Panc1 (cell line): ENCODE data around the gene CYB5D1. TPM values are rescaled to one million over a fixed set of nuclear protein-coding genes. Genes with fewer than 3 reads are reported as not detected.

Experiments
- ATAC-seq: fragments of 200-7000 bp; cut with Tn5 transposase; 2 replicates; pipeline ENCODE4 v1.9.1; 2020; ENCODE audit warnings: mild to moderate bottlenecking, moderate library complexity
- BruUV-seq: library from RNA; stranded (reverse); fragments of 400-500 nt; replicated peaks from 2 replicates; lab custom pipeline; 2021; lab: Mats Ljungman, UMichigan
- CTCF ChIA-PET: fragments of 300-600 bp; sonication (Branson Sonifier 250); formaldehyde crosslinking; loops from one replicate; lab custom pipeline; 2022; ENCODE audit warnings: antibody characterized with exemption; lab: Charles Lee
- POLR2A ChIA-PET: fragments of 300-600 bp; sonication (Branson Sonifier 250); formaldehyde crosslinking; loops from one replicate; lab custom pipeline; 2022; ENCODE audit warnings: antibody characterized with exemption; lab: Charles Lee
- DNase-seq: peaks from one replicate; pipeline ENCODE4 v3.0.0-alpha.2; 2010; ENCODE audit warnings: low read depth, low spot score
- H3K27ac ChIP-seq: 2 replicates; pipeline ENCODE4 v1.5.1; 2011; ENCODE audit warnings: mild to moderate bottlenecking, low read length, inconsistent platforms
- H3K27me3 ChIP-seq: fragments of 200-500 bp; sonication (Bioruptor generic); 2 replicates; pipeline ENCODE4 v1.6.0; 2014; ENCODE audit warnings: low read length, inconsistent platforms; ENCODE audit not compliant: control insufficient read depth, insufficient read depth
- H3K36me3 ChIP-seq: fragments of 200-500 bp; sonication (Bioruptor generic); 2 replicates; pipeline ENCODE4 v1.5.1; 2014; ENCODE audit warnings: inconsistent platforms, mild to moderate bottlenecking, low read length, moderate library complexity; ENCODE audit not compliant: control insufficient read depth, insufficient read depth
- H3K4me1 ChIP-seq: 2 replicates; pipeline ENCODE4 v1.5.1; 2011; ENCODE audit warnings: inconsistent platforms, mild to moderate bottlenecking, low read length, moderate library complexity; ENCODE audit not compliant: control insufficient read depth, insufficient read depth
- H3K4me3 ChIP-seq, 2 experiments: 2 replicates each; pipeline ENCODE4 v1.5.1; 2011 to 2012; ENCODE audit warnings: low read depth in 2 of 2, low read length in 2 of 2, mild to moderate bottlenecking in 2 of 2, inconsistent platforms in 1 of 2, moderate library complexity in 1 of 2
- H3K9me3 ChIP-seq: fragments of 200-500 bp; sonication (Bioruptor generic); 2 replicates; pipeline ENCODE4 v1.5.1; 2014; ENCODE audit warnings: low read depth, mild to moderate bottlenecking, inconsistent platforms, low read length, moderate library complexity; ENCODE audit not compliant: control insufficient read depth, insufficient read depth
- POLR2AphosphoS5 ChIP-seq: IDR thresholded peaks from 2 replicates; pipeline ENCODE4 v1.6.1; 2012; ENCODE audit warnings: mild to moderate bottlenecking, low read depth, low read length, moderate library complexity
- SIN3A ChIP-seq: IDR thresholded peaks from 2 replicates; pipeline ENCODE4 v1.6.1; 2012; ENCODE audit warnings: low read depth, mild to moderate bottlenecking, low read length, moderate library complexity, borderline replicate concordance; ENCODE audit not compliant: insufficient read depth
- TCF7L2 ChIP-seq: IDR thresholded peaks from 2 replicates; pipeline ENCODE4 v1.6.1; 2011; ENCODE audit warnings: mild to moderate bottlenecking, low read depth, low read length, inconsistent platforms
- in situ Hi-C: cut with HindIII; loops from 2 replicates; pipeline ENCODE4 v1.10.0; 2016; ENCODE audit warnings: low sequenced_read_pairs, low pct_unique_long_range_greater_than_20kb
- intact Hi-C: fragments of 100-400 bp; cut with micrococcal nuclease; formaldehyde crosslinking; loops from one replicate; pipeline ENCODE4 v1.10.0; 2022; ENCODE audit not compliant: unreplicated experiment
- total RNA-seq: library from RNA; stranded (reverse); gene quantifications from one replicate; pipeline ENCODE4 v1.2.1, GENCODE V29; 2021; ENCODE audit not compliant: unreplicated experiment
- TF ChIP-seq, protein P1 (sequence below): fragments of 450-650 bp; IDR thresholded peaks from 2 replicates; pipeline ENCODE4 v1.5.1; 2017; ENCODE audit warnings: mild to moderate bottlenecking
- TF ChIP-seq, protein P2 (sequence below), 2 experiments: IDR thresholded peaks; 2 replicates each; pipeline ENCODE4 v1.6.1; 2011 to 2012; ENCODE audit warnings: low read depth in 2 of 2, control low read depth in 1 of 2, low read length in 1 of 2, mild to moderate bottlenecking in 1 of 2, moderate library complexity in 1 of 2; ENCODE audit not compliant: insufficient read depth in 1 of 2

Gene CYB5D1
- total RNA-seq, 1 experiment from 2014 or later, result 8.6 TPM

DNA sequence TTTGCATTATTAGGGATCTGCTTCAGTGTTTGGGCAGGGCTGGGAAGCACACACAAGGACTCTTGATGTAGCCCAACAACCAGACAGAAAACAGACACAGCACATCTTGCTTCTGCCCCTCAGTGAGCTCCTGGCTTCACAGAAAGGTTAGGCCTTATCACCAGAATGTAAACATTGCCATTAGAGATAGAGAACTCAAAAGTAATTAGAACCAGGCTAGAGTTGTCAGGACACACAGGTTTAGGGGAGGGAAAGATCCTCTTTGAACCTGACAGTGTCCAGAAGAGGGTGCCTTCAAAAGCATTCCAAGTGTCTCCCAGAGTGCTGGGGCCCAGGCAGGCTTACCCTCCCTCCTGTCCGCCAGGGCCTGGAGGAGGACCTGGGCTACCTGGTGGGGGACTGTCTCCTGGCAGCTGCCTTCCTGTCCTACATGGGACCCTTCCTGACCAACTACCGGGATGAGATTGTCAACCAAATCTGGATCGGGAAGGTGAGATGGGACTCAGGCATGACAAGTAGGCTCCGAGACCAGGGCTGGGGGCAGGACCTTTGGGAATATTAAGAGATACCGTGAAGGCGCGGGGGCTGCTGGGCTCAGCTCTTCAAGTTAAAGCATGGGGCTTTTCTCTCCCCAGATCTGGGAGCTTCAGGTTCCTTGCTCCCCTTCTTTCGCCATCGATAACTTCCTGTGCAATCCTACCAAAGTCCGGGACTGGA, 40.7 kb upstream of the CYB5D1 start:
- ChIA-PET CTCF (no interaction called here), POLR2A (no interaction called here)
- ATAC-seq, result no peak
- Histone ChIP-seq H3K27ac (no peak overlapping the region), H3K4me1 (no peaks in the 10 kb centered on the region), H3K9me3 (no peaks in the 10 kb centered on the region), H3K27me3 (no peaks in the 10 kb centered on the region), H3K4me3 (no peak overlapping the region), H3K36me3 (no peaks in the 10 kb centered on the region)
- no peak for DNase-seq
- no peak for TF ChIP-seq TCF7L2
- TF ChIP-seq, protein P1, sequence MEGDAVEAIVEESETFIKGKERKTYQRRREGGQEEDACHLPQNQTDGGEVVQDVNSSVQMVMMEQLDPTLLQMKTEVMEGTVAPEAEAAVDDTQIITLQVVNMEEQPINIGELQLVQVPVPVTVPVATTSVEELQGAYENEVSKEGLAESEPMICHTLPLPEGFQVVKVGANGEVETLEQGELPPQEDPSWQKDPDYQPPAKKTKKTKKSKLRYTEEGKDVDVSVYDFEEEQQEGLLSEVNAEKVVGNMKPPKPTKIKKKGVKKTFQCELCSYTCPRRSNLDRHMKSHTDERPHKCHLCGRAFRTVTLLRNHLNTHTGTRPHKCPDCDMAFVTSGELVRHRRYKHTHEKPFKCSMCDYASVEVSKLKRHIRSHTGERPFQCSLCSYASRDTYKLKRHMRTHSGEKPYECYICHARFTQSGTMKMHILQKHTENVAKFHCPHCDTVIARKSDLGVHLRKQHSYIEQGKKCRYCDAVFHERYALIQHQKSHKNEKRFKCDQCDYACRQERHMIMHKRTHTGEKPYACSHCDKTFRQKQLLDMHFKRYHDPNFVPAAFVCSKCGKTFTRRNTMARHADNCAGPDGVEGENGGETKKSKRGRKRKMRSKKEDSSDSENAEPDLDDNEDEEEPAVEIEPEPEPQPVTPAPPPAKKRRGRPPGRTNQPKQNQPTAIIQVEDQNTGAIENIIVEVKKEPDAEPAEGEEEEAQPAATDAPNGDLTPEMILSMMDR, result no peak
- TF ChIP-seq SIN3A, result no peak
- no peak for TF ChIP-seq POLR2AphosphoS5
- TF ChIP-seq, protein P2, sequence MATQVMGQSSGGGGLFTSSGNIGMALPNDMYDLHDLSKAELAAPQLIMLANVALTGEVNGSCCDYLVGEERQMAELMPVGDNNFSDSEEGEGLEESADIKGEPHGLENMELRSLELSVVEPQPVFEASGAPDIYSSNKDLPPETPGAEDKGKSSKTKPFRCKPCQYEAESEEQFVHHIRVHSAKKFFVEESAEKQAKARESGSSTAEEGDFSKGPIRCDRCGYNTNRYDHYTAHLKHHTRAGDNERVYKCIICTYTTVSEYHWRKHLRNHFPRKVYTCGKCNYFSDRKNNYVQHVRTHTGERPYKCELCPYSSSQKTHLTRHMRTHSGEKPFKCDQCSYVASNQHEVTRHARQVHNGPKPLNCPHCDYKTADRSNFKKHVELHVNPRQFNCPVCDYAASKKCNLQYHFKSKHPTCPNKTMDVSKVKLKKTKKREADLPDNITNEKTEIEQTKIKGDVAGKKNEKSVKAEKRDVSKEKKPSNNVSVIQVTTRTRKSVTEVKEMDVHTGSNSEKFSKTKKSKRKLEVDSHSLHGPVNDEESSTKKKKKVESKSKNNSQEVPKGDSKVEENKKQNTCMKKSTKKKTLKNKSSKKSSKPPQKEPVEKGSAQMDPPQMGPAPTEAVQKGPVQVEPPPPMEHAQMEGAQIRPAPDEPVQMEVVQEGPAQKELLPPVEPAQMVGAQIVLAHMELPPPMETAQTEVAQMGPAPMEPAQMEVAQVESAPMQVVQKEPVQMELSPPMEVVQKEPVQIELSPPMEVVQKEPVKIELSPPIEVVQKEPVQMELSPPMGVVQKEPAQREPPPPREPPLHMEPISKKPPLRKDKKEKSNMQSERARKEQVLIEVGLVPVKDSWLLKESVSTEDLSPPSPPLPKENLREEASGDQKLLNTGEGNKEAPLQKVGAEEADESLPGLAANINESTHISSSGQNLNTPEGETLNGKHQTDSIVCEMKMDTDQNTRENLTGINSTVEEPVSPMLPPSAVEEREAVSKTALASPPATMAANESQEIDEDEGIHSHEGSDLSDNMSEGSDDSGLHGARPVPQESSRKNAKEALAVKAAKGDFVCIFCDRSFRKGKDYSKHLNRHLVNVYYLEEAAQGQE (IDR thresholded peaks at IDR 0.05; ENCODE audit: insufficient read depth in 1 of 2, low read depth in 2 of 2, low read length in 1 of 2), result no peak
- intact Hi-C loops (no loop called here), in situ Hi-C loops (no loop called here)
- no TSS peak for BruUV-seq

DNA sequence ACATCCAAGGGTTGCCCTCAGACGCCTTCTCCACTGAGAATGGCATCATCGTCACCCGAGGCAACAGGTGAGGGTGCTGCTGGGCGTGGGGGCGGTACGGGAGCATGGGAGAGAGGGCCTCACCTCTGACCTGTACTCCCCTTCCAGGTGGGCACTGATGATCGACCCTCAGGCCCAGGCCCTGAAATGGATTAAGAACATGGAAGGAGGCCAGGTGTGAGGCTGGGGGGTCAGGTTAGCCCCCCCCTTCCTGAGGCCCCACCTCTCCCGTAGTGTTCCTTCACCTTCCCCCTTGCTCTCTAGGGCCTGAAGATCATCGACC, 40.2 kb upstream of the CYB5D1 start:
- no peak overlapping the region for H3K4me3 ChIP-seq
- H3K4me1 ChIP-seq, result no peaks in the 10 kb centered on the region
- DNase-seq (no peak), ATAC-seq (no peak)
- no peaks in the 10 kb centered on the region for H3K9me3 ChIP-seq
- in situ Hi-C loops, result no loop called here
- no peak overlapping the region for H3K27ac ChIP-seq
- POLR2A ChIA-PET, result no interaction called here
- intact Hi-C loops, result no loop called here
- TF ChIP-seq, protein P2 (IDR thresholded peaks at IDR 0.05; ENCODE audit: insufficient read depth in 1 of 2, low read depth in 2 of 2, low read length in 1 of 2), result no peak
- no peak for TF ChIP-seq TCF7L2
- no peak for TF ChIP-seq SIN3A
- TF ChIP-seq, protein P1, result no peak
- TF ChIP-seq POLR2AphosphoS5, result no peak
- no peaks in the 10 kb centered on the region for H3K27me3 ChIP-seq
- no TSS peak for BruUV-seq
- CTCF ChIA-PET, result no interaction called here
- no peaks in the 10 kb centered on the region for H3K36me3 ChIP-seq
